Measurements from ENCODE around the gene GADD45A. TPM values are rescaled to one million over a fixed set of nuclear protein-coding genes. Genes with fewer than 3 reads are reported as not detected.

The GADD45A gene
- total and polyA plus RNA-seq, 9 of the 15 experiments (the other 6 are each of a cell fraction or from before 2014, with no cell fraction given), result 21.3 to 156 (median 62.1) TPM

GRCh38 chr1:67726224-67726623, 41.2 kb downstream of the GADD45A start:
- intact Hi-C loops (cut with micrococcal nuclease), result no loop called here
- Histone ChIP-seq H3K4me3 (no peak overlapping the region), H4K20me1 (replicated peaks; ENCODE audit: control insufficient read depth, insufficient read depth, low read length) (no peaks in the 10 kb centered on the region), H3K9me3 (replicated peaks; ENCODE audit: control insufficient read depth, insufficient read depth, low read depth, low read length) (no peaks in the 10 kb centered on the region), H3K79me2 (ENCODE audit: control insufficient read depth, insufficient read depth, low read length) (no peaks in the 10 kb centered on the region), H3K27me3 (ENCODE audit: control insufficient read depth in 2 of 2, insufficient read depth in 2 of 2, low read length in 2 of 2) (no peaks in the 10 kb centered on the region), H3K36me3 (ENCODE audit: control insufficient read depth, insufficient read depth, low read length) (no peaks in the 10 kb centered on the region), H3K27ac (ENCODE audit: extremely low read depth, low read depth, low read length) (no peak overlapping the region), H3K4me2 (ENCODE audit: insufficient read depth, low read length) (no peak overlapping the region), H3K9me1 (ENCODE audit: control insufficient read depth, insufficient read depth, low read length) (no peaks in the 10 kb centered on the region), H3K4me1 (replicated peaks in 1 of 2; ENCODE audit: control insufficient read depth in 2 of 2, insufficient read depth in 2 of 2, low read length in 2 of 2) (peaks cover 16 to 57% of the 10 kb centered on the region in 2 experiments; a peak in 4 of 5 replicates), H3K9ac (ENCODE audit: insufficient read depth in 1 of 2, low read depth in 2 of 2, low read length in 2 of 2) (no peak overlapping the region), H2AFZ (ENCODE audit: low read depth, low read length) (no peak overlapping the region)
- DNase-seq (ENCODE audit: extremely low read depth in 1 of 4, low spot score in 3 of 4) (no peak), FAIRE-seq (no peak), ATAC-seq (no peak)
- CTCF ChIA-PET (ENCODE audit: low intra/inter-chr PET ratio), result no interaction called here
- BruUV-seq (replicated peaks), result no TSS peak
- TF ChIP-seq KDM1A (IDR thresholded peaks at IDR 0.05) (peak in 1 of 2 experiments; percentile 56; a peak in 2 of 4 replicates), CEBPG (CRISPR knock-in tag; IDR thresholded peaks at IDR 0.05) (no peak), CEBPG (tag; conservative IDR thresholded peaks at IDR 0.05 in 1 of 2, IDR thresholded peaks at IDR 0.05 in 1 of 2) (0 out of 4 replicates have a peak, but pooled peaks of 1 of the 2 experiments have one; percentile 19), MBD1 (CRISPR knock-in tag; IDR thresholded peaks at IDR 0.05) (no peak), ZNF347 (CRISPR knock-in tag; IDR thresholded peaks at IDR 0.05; ENCODE audit: low read depth) (no peak), CBFA2T3 (IDR thresholded peaks at IDR 0.05) (peak; percentile 31; the same call in 1 of the 2 replicates), ZSCAN29 (IDR thresholded peaks at IDR 0.05) (no peak), HMG20B (CRISPR knock-in tag; IDR thresholded peaks at IDR 0.05) (no peak), ATF3 (IDR thresholded peaks at IDR 0.05) (peak; percentile 49; the same call in 1 of the 2 replicates), ATF3 (CRISPR knock-in tag; conservative IDR thresholded peaks at IDR 0.05) (no peak), NBN (IDR thresholded peaks at IDR 0.05; ENCODE audit: low read depth) (no peak), MEIS2 (IDR thresholded peaks at IDR 0.05; ENCODE audit: partially characterized antibody) (peak; percentile 39), NCOA2 (IDR thresholded peaks at IDR 0.05; ENCODE audit: partially characterized antibody in 2 of 2) (peak in 1 of 2 experiments; percentile 28), FOSL1 (tag; conservative IDR thresholded peaks at IDR 0.05) (peak; percentile 48; the same call in 1 of the 2 replicates), GMEB1 (CRISPR knock-in tag; IDR thresholded peaks at IDR 0.05) (no peak), ETV1 (tag; conservative IDR thresholded peaks at IDR 0.05; ENCODE audit: low read depth) (0 out of 2 replicates have a peak, but pooled peaks have one; percentile 14)
- POLR2A ChIA-PET, result no interaction called here
- in situ Hi-C loops (cut with MboI), result no loop called here
